NT2/D1 (cell line): ENCODE results near the gene CCDC7.

Source experiments
- YY1 ChIP-seq: IDR thresholded peaks from 2 replicates; pipeline ENCODE4 v1.6.1; 2011; ENCODE audit not compliant: insufficient read length, insufficient read depth
- ZNF274 ChIP-seq: IDR thresholded peaks from 2 replicates; pipeline ENCODE4 v1.6.1; 2011; ENCODE audit warnings: mild to moderate bottlenecking, low read depth, low read length

DNA sequence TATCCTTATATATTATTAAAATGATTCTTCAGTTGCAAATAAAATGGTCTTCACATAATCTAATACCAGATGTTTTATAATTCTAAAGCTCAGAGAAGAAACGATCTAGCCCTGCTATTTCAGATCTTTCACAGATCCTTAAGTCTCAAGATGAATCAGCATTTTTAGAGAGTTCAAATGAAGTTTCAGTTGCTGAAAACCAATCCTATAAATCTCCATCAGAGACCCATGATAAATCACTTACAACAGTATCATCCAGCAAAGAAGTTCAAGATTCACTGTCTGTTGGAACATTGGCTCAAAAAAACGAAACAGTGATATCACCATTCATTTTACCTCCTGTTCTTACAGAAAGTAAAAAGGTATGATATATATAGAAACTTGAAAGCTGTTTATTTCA, 137.0 kb downstream of the CCDC7 start:
- TF ChIP-seq YY1 (no peak), ZNF274 (no peak)
